K562 (cell line): ENCODE results near the gene POLR2H. TPM values are rescaled to one million over a fixed set of nuclear protein-coding genes. Genes with fewer than 3 reads are reported as not detected.

ENCODE experiments used
- BCL6 ChIP-seq: fragments of 250-450 bp; sonication (Bioruptor Pico); IDR thresholded peaks from 2 replicates; pipeline ENCODE4 v1.4.0; 2020
- E2F6 ChIP-seq, 2 experiments: IDR thresholded peaks; 2 replicates each; pipeline ENCODE4 v1.6.1; 2011; ENCODE audit warnings: borderline replicate concordance in 1 of 2, control low read depth in 1 of 2, low read depth in 1 of 2, low read length in 1 of 2, mild to moderate bottlenecking in 1 of 2, mixed read lengths in 1 of 2, moderate library complexity in 1 of 2; ENCODE audit not compliant: insufficient read depth in 1 of 2, insufficient read length in 1 of 2, poor library complexity in 1 of 2, severe bottlenecking in 1 of 2; ENCODE audit errors: extremely low read depth in 1 of 2
- EGR1 ChIP-seq: fragments of 450-650 bp; conservative IDR thresholded peaks from 2 replicates; pipeline ENCODE4 v1.6.1; 2017; ENCODE audit warnings: mild to moderate bottlenecking
- FOXK1 ChIP-seq: sonication (generic); formaldehyde crosslinking; IDR thresholded peaks from 2 replicates; pipeline ENCODE4 v1.8.0; 2022; ENCODE audit warnings: missing genetic modification reagents, mild to moderate bottlenecking, borderline replicate concordance
- KDM2B ChIP-seq: fragments of 250-450 bp; sonication (Bioruptor Pico); IDR thresholded peaks from 2 replicates; pipeline ENCODE4 v1.8.0; 2021; ENCODE audit warnings: mild to moderate bottlenecking, moderate library complexity
- POLR2AphosphoS2 ChIP-seq: IDR thresholded peaks from 2 replicates; pipeline ENCODE4 v1.6.1; 2012; ENCODE audit warnings: low read length, improper control_type of control experiment
- POU5F1 ChIP-seq: fragments of 150-350 bp; IDR thresholded peaks from 2 replicates; pipeline ENCODE4 v1.6.1; 2014; ENCODE audit warnings: borderline replicate concordance, low read length, low read depth, mild to moderate bottlenecking; ENCODE audit not compliant: partially characterized antibody
- PURB ChIP-seq: sonication (generic); formaldehyde crosslinking; IDR thresholded peaks from 2 replicates; pipeline ENCODE4 v1.9.0; 2021; ENCODE audit warnings: low read depth, mild to moderate bottlenecking, missing genetic modification reagents
- RBFOX2 ChIP-seq: fragments of 200-400 bp; formaldehyde crosslinking; IDR thresholded peaks from 2 replicates; pipeline ENCODE4 v1.6.1; 2017; ENCODE audit warnings: low read depth, mild to moderate bottlenecking, low read length, moderate library complexity
- RFX5 ChIP-seq: IDR thresholded peaks from 2 replicates; pipeline ENCODE4 v1.6.1; 2011; ENCODE audit warnings: low read depth, mild to moderate bottlenecking, improper control_type of control experiment, low read length
- SIRT6 ChIP-seq: IDR thresholded peaks from one replicate; pipeline ENCODE4 v1.6.1; 2012; ENCODE audit warnings: low read depth, mild to moderate bottlenecking, control low read depth, inconsistent platforms, low read length, moderate library complexity
- SRSF3 ChIP-seq: fragments of 200-400 bp; formaldehyde crosslinking; IDR thresholded peaks from 2 replicates; pipeline ENCODE4 v1.6.1; 2016; ENCODE audit warnings: mild to moderate bottlenecking, low read length, moderate library complexity; ENCODE audit not compliant: insufficient read depth
- TCFL5 ChIP-seq: fragments of 250-450 bp; sonication (Bioruptor Pico); conservative IDR thresholded peaks from 2 replicates; pipeline ENCODE4 v1.6.1; 2021; ENCODE audit warnings: mild to moderate bottlenecking, moderate library complexity, matching md5 sums
- ZBTB43 ChIP-seq: sonication (generic); formaldehyde crosslinking; IDR thresholded peaks from 2 replicates; pipeline ENCODE4 v1.8.0; 2023; ENCODE audit warnings: mild to moderate bottlenecking, missing genetic modification reagents
- ZEB2 ChIP-seq: fragments of 450-650 bp; IDR thresholded peaks from 2 replicates; pipeline ENCODE4 v1.6.1; 2016
- ZNF175 ChIP-seq: fragments of 200-800 bp; sonication (Bioruptor generic); IDR thresholded peaks from 2 replicates; pipeline ENCODE4 v1.6.1; 2016; ENCODE audit warnings: low read depth, mild to moderate bottlenecking, missing genetic modification characterization, missing compliant biosample characterization
- ZNF263 ChIP-seq: sonication (generic); formaldehyde crosslinking; IDR thresholded peaks from 2 replicates; pipeline ENCODE4 v1.8.0; 2022; ENCODE audit warnings: mild to moderate bottlenecking, missing genetic modification reagents, borderline replicate concordance
- ZNF431 ChIP-seq: sonication (generic); formaldehyde crosslinking; IDR thresholded peaks from 2 replicates; pipeline ENCODE4 v1.8.0; 2022; ENCODE audit warnings: mild to moderate bottlenecking, missing genetic modification reagents
- ZNF76 ChIP-seq: fragments of 250-450 bp; sonication (Bioruptor Pico); IDR thresholded peaks from 2 replicates; pipeline ENCODE4 v1.4.0; 2020; ENCODE audit warnings: mild to moderate bottlenecking, moderate library complexity, borderline replicate concordance
- polyA plus RNA-seq, 8 experiments: library from polyadenylated mRNA; depleted of rRNA in 4 of 8; stranded (reverse) in 5 of 8; unstranded in 3 of 8; fragments of >200 nt; fragmentation: Nextera tagmentation in 2 of 8; fragmentation: Illumina TruSeq in 1 of 8; extraction: Ambion mirVana in 2 of 8; extraction: Trizol in 1 of 8; gene quantifications; 2 replicates each; pipeline versions ENCODE4 v1.2.1 to v1.2.3, GENCODE V29; 2011 to 2014; ENCODE audit warnings: inconsistent platforms in 1 of 8, missing spikeins in 1 of 8
- total RNA-seq, 7 experiments: library from RNA; depleted of rRNA in 6 of 7; stranded (reverse); fragments of >200 nt in 6 of 7; fragmentation: Illumina TruSeq in 2 of 7; extraction: Trizol in 2 of 7; gene quantifications; 2 replicates each; pipeline versions ENCODE4 v1.2.1 to v1.2.3, GENCODE V29; 2011 to 2021; ENCODE audit warnings: low replicate concordance in 1 of 7
- TF ChIP-seq, protein P1 (sequence below): fragments of 450-650 bp; IDR thresholded peaks from 2 replicates; pipeline ENCODE4 v1.7.0; 2016; ENCODE audit warnings: borderline replicate concordance

Gene POLR2H
- total and polyA plus RNA-seq, 9 of the 15 experiments (the other 6 are each of a cell fraction or from before 2014, with no cell fraction given) = 128 to 512 (median 220) TPM

GRCh38 chr3:184361932-184362667, 590 bp downstream of the POLR2H start (continued):
- peak; percentile 10; the same call in 1 of the 2 replicates for TF ChIP-seq ZNF175 (CRISPR knock-in tag)
- TF ChIP-seq RBFOX2 = peak; percentile 59
- no peak for TF ChIP-seq POU5F1
- no peak for TF ChIP-seq POLR2AphosphoS2
- no peak for TF ChIP-seq SIRT6
- TF ChIP-seq KDM2B (CRISPR knock-in tag) = no peak
- TF ChIP-seq PURB (CRISPR knock-in tag) = no peak
- no peak for TF ChIP-seq ZEB2
- TF ChIP-seq FOXK1 (CRISPR knock-in tag) = no peak
- TF ChIP-seq BCL6 (CRISPR knock-in tag) = no peak
- TF ChIP-seq ZNF431 = no peak
- TF ChIP-seq ZNF76 (CRISPR knock-in tag) = no peak
- no peak for TF ChIP-seq TCFL5
- TF ChIP-seq, protein P1, sequence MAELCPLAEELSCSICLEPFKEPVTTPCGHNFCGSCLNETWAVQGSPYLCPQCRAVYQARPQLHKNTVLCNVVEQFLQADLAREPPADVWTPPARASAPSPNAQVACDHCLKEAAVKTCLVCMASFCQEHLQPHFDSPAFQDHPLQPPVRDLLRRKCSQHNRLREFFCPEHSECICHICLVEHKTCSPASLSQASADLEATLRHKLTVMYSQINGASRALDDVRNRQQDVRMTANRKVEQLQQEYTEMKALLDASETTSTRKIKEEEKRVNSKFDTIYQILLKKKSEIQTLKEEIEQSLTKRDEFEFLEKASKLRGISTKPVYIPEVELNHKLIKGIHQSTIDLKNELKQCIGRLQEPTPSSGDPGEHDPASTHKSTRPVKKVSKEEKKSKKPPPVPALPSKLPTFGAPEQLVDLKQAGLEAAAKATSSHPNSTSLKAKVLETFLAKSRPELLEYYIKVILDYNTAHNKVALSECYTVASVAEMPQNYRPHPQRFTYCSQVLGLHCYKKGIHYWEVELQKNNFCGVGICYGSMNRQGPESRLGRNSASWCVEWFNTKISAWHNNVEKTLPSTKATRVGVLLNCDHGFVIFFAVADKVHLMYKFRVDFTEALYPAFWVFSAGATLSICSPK = no peak
- TF ChIP-seq SRSF3 = no peak
- peak; percentile 91 for TF ChIP-seq EGR1
- TF ChIP-seq E2F6 (IDR thresholded peaks at IDR 0.05; ENCODE audit: borderline replicate concordance in 1 of 2, extremely low read depth in 1 of 2, insufficient read depth in 1 of 2, insufficient read length in 1 of 2, low read depth in 1 of 2, low read length in 1 of 2, poor library complexity in 1 of 2, severe bottlenecking in 1 of 2) = no peak
- no peak for TF ChIP-seq ZBTB43 (CRISPR knock-in tag)
- TF ChIP-seq RFX5 = no peak
- TF ChIP-seq ZNF263 (CRISPR knock-in tag) = peak; percentile 59
